Aorta (tissue), 5 donors: ENCODE results near the gene DEFB126. TPM values are rescaled to one million over a fixed set of nuclear protein-coding genes. Genes with fewer than 3 reads are reported as not detected.
"Not testable (repeated sequence)": the region's sequence is repeated elsewhere in the genome, so short reads cannot be mapped to it uniquely, and the experiment has no call there.

Experiments used
- ATAC-seq: fragments of 200-7000 bp; cut with Tn5 transposase; one replicate; pipeline ENCODE4 v1.9.1; 2022; ENCODE audit warnings: moderate library complexity; ENCODE audit not compliant: low FRiP score
- DNase-seq, 2 donors: peaks; one replicate each; pipeline ENCODE4 v3.0.0-alpha.2; 2020
- H3K27ac ChIP-seq, 2 donors: one replicate each; pipeline ENCODE4 v1.5.1; 2013; ENCODE audit warnings: low read length in 2 of 2, mild to moderate bottlenecking in 2 of 2, moderate library complexity in 2 of 2, control low read depth in 1 of 2, inconsistent platforms in 1 of 2, low read depth in 1 of 2
- H3K27me3 ChIP-seq, 2 donors: one replicate each; pipeline ENCODE4 v1.6.1; 2013; ENCODE audit warnings: control low read depth in 1 of 2, low read length in 1 of 2, mild to moderate bottlenecking in 1 of 2, moderate library complexity in 1 of 2; ENCODE audit not compliant: insufficient read depth in 2 of 2, control insufficient read depth in 1 of 2
- H3K36me3 ChIP-seq, 2 donors: one replicate each; pipeline ENCODE4 v1.6.1; 2013; ENCODE audit warnings: control low read depth in 1 of 2, low read length in 1 of 2, mild to moderate bottlenecking in 1 of 2; ENCODE audit not compliant: insufficient read depth in 2 of 2, control insufficient read depth in 1 of 2
- H3K4me1 ChIP-seq, 2 donors: one replicate each; pipeline ENCODE4 v1.6.1; 2013; ENCODE audit warnings: low read length in 2 of 2, control low read depth in 1 of 2, mild to moderate bottlenecking in 1 of 2, moderate library complexity in 1 of 2; ENCODE audit not compliant: insufficient read depth in 2 of 2, control insufficient read depth in 1 of 2
- H3K4me3 ChIP-seq, 2 donors: one replicate each; pipeline ENCODE4 v1.5.1; 2013; ENCODE audit warnings: low read length in 2 of 2, control low read depth in 1 of 2, mild to moderate bottlenecking in 1 of 2
- H3K9me3 ChIP-seq: one replicate; pipeline ENCODE4 v1.6.1; 2013; ENCODE audit warnings: mild to moderate bottlenecking, low read length; ENCODE audit not compliant: control insufficient read depth
- WGBS, 2 donors: extraction: QIAGEN DNeasy Blood & Tissue Kit; methylation state at CpG; one replicate each; pipeline ENCODE4 v1.1.7; 2013; 5-methylcytosine and 5-hydroxymethylcytosine counted together
- intact Hi-C, 2 donors: fragments of 100-400 bp; cut with DNase I; formaldehyde crosslinking; loops; one replicate each; pipeline versions ENCODE4 v1.14.2 to v1.15.0; 2022
- long read RNA-seq, 2 donors: library from polyadenylated mRNA; unstranded; transcript quantifications; one replicate each; pipeline ENCODE4 v2.0.0, GENCODE V29; 2020 to 2021
- polyA plus RNA-seq, 2 donors: library from polyadenylated mRNA; stranded (reverse); fragments of 200-250 nt; gene quantifications; one replicate each; pipeline ENCODE4 v1.2.3, GENCODE V29; 2013
- total RNA-seq, 2 donors: library from RNA; stranded (reverse); fragmentation: NEBNext Ultra II Directional; extraction: Animal tissue kit (Norgen Biotek cat#: 25700); gene quantifications; one replicate each; pipeline ENCODE4 v1.2.1, GENCODE V29; 2021
- donor health status: healthy with polysubstance abuse.
- donor health status: Bipolar disorder and iron deficiency.
- donor health status: DM: no; HTN: no; CAD: no.
- donor health status: DM: no; HTN: no; CAD: no.
- donor health status: DM: yes; HTN: yes; CAD: no.

DEFB126 gene
- total RNA-seq (not detected), polyA plus RNA-seq (not detected)
- long read RNA-seq, donor 1, result 0 reads
- long read RNA-seq, donor 2, result 0 reads

DNA sequence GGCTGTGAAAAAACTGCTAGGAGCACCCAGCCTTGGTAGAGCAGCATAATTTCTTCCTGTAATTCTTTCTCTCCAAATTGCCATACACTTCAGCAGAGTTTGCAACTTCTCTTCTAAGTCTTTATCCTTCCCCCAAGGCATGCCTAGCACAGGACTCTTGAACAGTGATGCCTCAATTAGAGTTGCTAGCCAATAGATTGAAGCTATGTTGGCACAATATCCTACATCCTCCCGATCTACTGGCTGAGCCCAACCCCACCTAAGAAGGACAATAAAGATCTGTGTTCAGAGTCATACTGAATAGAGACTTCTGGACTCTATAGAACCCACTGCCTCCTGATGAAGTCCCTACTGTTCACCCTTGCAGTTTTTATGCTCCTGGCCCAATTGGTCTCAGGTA, at the start of gene DEFB126:
DEFB126 (plus strand) TSS at position 301 of the 400 bp plus-strand sequence; CDS start at position 340, 39 bp downstream.
- Histone ChIP-seq H3K36me3 (no peaks in the 10 kb centered on the region), H3K9me3 (no peaks in the 10 kb centered on the region), H3K27me3 (no peaks in the 10 kb centered on the region), H3K4me1 (no peaks in the 10 kb centered on the region), H3K4me3 (no peak within 1 kb of the TSS), H3K27ac (no peak within 1 kb of the TSS)
- DNase-seq (no peak), ATAC-seq (no peak)
- 36 to 57% methylated on average over 1 of the region's 1 CpG for WGBS, 2 donors
- intact Hi-C loops, result no loop called here

GRCh38 chr20:93641-94040, 48.7 kb upstream of the DEFB126 start:
- Histone ChIP-seq H3K9me3 (peaks cover 1% of the 10 kb centered on the region), H3K27me3 (no peaks in the 10 kb centered on the region), H3K36me3 (no peaks in the 10 kb centered on the region), H3K27ac (no peak overlapping the region), H3K4me1 (no peaks in the 10 kb centered on the region), H3K4me3 (no peak overlapping the region)
- ATAC-seq (no peak), DNase-seq (no peak)
- intact Hi-C loops, result no loop called here

GRCh38 chr20:95215-95614, 47.2 kb upstream of the DEFB126 start:
- Histone ChIP-seq H3K27ac (no peak overlapping the region), H3K9me3 (peaks cover 1% of the 10 kb centered on the region), H3K27me3 (no peaks in the 10 kb centered on the region), H3K4me1 (no peaks in the 10 kb centered on the region), H3K36me3 (no peaks in the 10 kb centered on the region), H3K4me3 (no peak overlapping the region)
- intact Hi-C loops, result no loop called here
- ATAC-seq, result no peak
- 68 to 75% methylated on average over 4 of the region's 4 CpGs for WGBS, 2 donors
- DNase-seq, result no peak

GRCh38 chr20:97691-98090, 44.7 kb upstream of the DEFB126 start:
- DNase-seq, H3K9me3 ChIP-seq, H3K36me3 ChIP-seq, intact Hi-C loops, H3K27me3 ChIP-seq, ATAC-seq, H3K4me1 ChIP-seq, H3K4me3 ChIP-seq, H3K27ac ChIP-seq: not testable (repeated sequence)
- 71 to 72% methylated on average over 5 of the region's 5 CpGs for WGBS, 2 donors

DNA sequence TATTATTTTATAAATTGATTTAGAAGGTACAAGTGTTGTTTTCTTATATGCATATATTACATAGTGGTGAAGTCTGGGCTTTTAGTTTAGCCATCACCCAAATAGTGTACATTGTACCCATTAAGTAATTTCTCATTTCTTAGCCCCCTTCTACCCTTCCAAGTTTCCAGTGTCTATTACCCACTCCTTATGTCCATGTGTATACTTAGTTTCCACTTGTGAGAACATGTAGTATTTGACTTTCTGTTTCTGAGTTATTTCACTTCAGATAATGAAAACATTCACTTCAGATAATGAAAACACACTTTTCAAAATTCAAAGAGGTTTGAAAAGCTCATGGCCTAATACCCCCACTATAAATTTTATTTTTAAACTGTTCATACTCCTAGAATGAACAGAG, 40.4 kb upstream of the DEFB126 start:
- H3K27me3 ChIP-seq, result no peaks in the 10 kb centered on the region
- ATAC-seq (no peak), DNase-seq (no peak)
- H3K9me3 ChIP-seq, result no peaks in the 10 kb centered on the region
- H3K36me3 ChIP-seq, result no peaks in the 10 kb centered on the region
- intact Hi-C loops, result no loop called here
- no peaks in the 10 kb centered on the region for H3K4me1 ChIP-seq
- H3K27ac ChIP-seq, result no peak overlapping the region
- no peak overlapping the region for H3K4me3 ChIP-seq

DNA sequence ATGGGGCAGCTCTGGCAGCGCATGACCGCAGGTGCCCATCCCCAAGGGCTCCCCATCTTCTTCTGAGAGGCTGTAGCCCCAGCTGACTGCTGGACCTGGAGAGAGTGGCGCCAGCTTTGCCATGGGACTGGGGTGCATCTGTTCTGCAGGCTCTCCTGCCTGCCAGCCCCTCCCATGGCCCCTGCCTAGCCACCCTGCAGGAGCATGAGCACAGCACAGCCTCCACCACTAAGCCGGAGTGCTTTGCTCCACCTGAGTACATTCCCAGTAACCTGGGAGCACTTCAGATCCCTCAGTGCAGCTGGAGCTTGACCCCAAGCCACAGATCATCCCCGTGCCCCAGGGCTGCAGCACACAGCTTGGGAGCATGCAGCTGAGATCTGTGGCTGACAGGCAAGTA, 38.9 kb upstream of the DEFB126 start:
- Histone ChIP-seq H3K27ac (no peak overlapping the region), H3K27me3 (no peaks in the 10 kb centered on the region), H3K36me3 (no peaks in the 10 kb centered on the region), H3K9me3 (no peaks in the 10 kb centered on the region), H3K4me1 (no peaks in the 10 kb centered on the region), H3K4me3 (no peak overlapping the region)
- intact Hi-C loops, result no loop called here
- WGBS, 2 donors, result 84 to 85% methylated on average over 5 of the region's 5 CpGs
- ATAC-seq (no peak), DNase-seq (no peak)

GRCh38 chr20:112396-112795, 30.0 kb upstream of the DEFB126 start:
- ATAC-seq, result no peak
- Histone ChIP-seq H3K4me1 (no peaks in the 10 kb centered on the region), H3K9me3 (peaks cover 2% of the 10 kb centered on the region), H3K4me3 (no peak overlapping the region), H3K36me3 (no peaks in the 10 kb centered on the region), H3K27me3 (no peaks in the 10 kb centered on the region), H3K27ac (no peak overlapping the region)
- no peak for DNase-seq
- intact Hi-C loops, result no loop called here

DNA sequence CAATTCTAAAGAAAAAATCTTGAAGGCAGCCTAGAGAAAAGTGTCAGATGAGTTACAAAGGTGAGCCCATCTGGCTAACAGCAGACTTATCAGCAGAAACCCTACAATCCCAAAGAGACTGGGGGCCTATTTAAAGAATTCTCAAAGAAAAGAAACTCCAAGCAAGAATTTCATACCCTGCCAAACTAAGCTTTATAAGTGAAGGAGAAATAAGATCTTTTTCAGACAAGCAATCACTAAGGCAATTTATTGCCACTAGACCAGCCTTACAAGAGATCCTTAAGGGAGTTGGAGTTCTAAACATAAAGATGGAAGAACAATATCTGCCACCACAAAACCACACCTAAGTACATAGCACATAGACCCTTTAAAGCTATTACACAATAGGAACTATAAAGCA, 24.9 kb upstream of the DEFB126 start:
- Histone ChIP-seq H3K27me3 (no peaks in the 10 kb centered on the region), H3K4me1 (no peaks in the 10 kb centered on the region), H3K27ac (no peak overlapping the region), H3K36me3 (no peaks in the 10 kb centered on the region), H3K9me3 (peaks cover 2% of the 10 kb centered on the region), H3K4me3 (no peak overlapping the region)
- DNase-seq, result no peak
- intact Hi-C loops, result no loop called here
- no peak for ATAC-seq

DNA sequence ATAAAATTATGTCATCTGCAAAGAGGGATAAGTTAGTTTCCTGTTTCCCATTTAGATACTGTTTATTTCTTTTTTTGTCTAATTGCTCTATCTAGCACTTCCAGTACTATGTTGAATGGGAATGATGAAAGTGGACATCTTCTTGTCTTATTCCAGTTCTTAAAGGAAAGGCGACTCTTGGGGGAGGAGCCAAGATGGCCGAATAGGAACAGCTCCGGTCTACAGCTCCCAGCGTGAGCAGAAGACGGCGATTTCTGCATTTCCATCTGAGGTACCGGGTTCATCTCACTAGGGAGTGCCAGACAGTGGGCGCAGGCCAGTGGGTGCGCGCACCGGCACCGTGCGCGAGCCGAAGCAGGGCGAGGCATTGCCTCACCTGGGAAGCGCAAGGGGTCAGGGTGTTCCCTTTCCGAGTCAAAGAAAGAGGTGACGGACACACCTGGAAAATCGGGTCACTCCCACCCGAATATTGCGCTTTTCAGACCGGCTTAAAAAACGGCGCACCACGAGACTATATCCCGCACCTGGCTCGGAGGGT, 12.5 kb upstream of the DEFB126 start:
- H3K27me3 ChIP-seq, H3K36me3 ChIP-seq, H3K4me3 ChIP-seq, DNase-seq, H3K9me3 ChIP-seq, ATAC-seq, intact Hi-C loops, H3K4me1 ChIP-seq, H3K27ac ChIP-seq: not testable (repeated sequence)
- 84 to 87% methylated on average over 25 to 28 of the region's 28 CpGs for WGBS, 2 donors
